H9 (cell line): Measurements from ENCODE around the gene HOXC6. TPM values are rescaled to one million over a fixed set of nuclear protein-coding genes. Genes with fewer than 3 reads are reported as not detected.

ENCODE experiments used
- DNase-seq: peaks from one replicate; pipeline ENCODE4 v3.0.0-alpha.2; 2017
- H2AFZ ChIP-seq: one replicate; pipeline ENCODE4 v1.6.1; 2013; ENCODE audit warnings: mild to moderate bottlenecking, low read length, control low read depth, moderate library complexity
- H2AK5ac ChIP-seq: 2 replicates; pipeline ENCODE4 v1.6.1; 2013; ENCODE audit warnings: low read length, control low read depth, mixed read lengths; ENCODE audit not compliant: insufficient read length
- H2BK120ac ChIP-seq: one replicate; pipeline ENCODE4 v1.6.1; 2013; ENCODE audit warnings: low read depth, mild to moderate bottlenecking, low read length, control low read depth, inconsistent platforms; ENCODE audit not compliant: poor library complexity, severe bottlenecking
- H2BK12ac ChIP-seq: 2 replicates; pipeline ENCODE4 v1.6.1; 2013; ENCODE audit warnings: low read length, control low read depth, mixed read lengths, low read depth; ENCODE audit not compliant: insufficient read length
- H2BK15ac ChIP-seq: 2 replicates; pipeline ENCODE4 v1.6.1; 2013; ENCODE audit warnings: low read depth, low read length, control low read depth
- H2BK20ac ChIP-seq: one replicate; pipeline ENCODE4 v1.6.1; 2013; ENCODE audit warnings: low read depth, mild to moderate bottlenecking, low read length, control low read depth, inconsistent platforms; ENCODE audit not compliant: poor library complexity, severe bottlenecking
- H2BK5ac ChIP-seq: 2 replicates; pipeline ENCODE4 v1.6.1; 2013; ENCODE audit warnings: low read length, control low read depth, mixed read lengths; ENCODE audit not compliant: insufficient read length
- H3K14ac ChIP-seq: 2 replicates; pipeline ENCODE4 v1.6.1; 2013; ENCODE audit warnings: low read length, control low read depth; ENCODE audit not compliant: insufficient read depth
- H3K18ac ChIP-seq: 2 replicates; pipeline ENCODE4 v1.6.1; 2013; ENCODE audit warnings: low read depth, mild to moderate bottlenecking, mixed read lengths, low read length, control low read depth; ENCODE audit not compliant: insufficient read length
- H3K23ac ChIP-seq: 2 replicates; pipeline ENCODE4 v1.6.1; 2013; ENCODE audit warnings: low read length, control low read depth, mixed read lengths, low read depth; ENCODE audit not compliant: insufficient read length
- H3K23me2 ChIP-seq: 2 replicates; pipeline ENCODE4 v1.6.1; 2013; ENCODE audit warnings: low read depth, mild to moderate bottlenecking, mixed read lengths, low read length, control low read depth; ENCODE audit not compliant: insufficient read length, poor library complexity, severe bottlenecking
- H3K27ac ChIP-seq: 2 replicates; pipeline ENCODE4 v1.5.1; 2013; ENCODE audit warnings: low read length, control low read depth, mixed read lengths, low read depth; ENCODE audit not compliant: insufficient read length
- H3K27me3 ChIP-seq: 2 replicates; pipeline ENCODE4 v1.6.1; 2013; ENCODE audit warnings: low read length, control low read depth, inconsistent platforms; ENCODE audit not compliant: insufficient read depth
- H3K4ac ChIP-seq: 2 replicates; pipeline ENCODE4 v1.6.1; 2013; ENCODE audit warnings: low read depth, mild to moderate bottlenecking, control low read depth, inconsistent platforms, low read length, moderate library complexity
- H3K4me1 ChIP-seq: 2 replicates; pipeline ENCODE4 v1.6.1; 2013; ENCODE audit warnings: low read length, control low read depth, inconsistent platforms; ENCODE audit not compliant: insufficient read depth
- H3K4me2 ChIP-seq: 2 replicates; pipeline ENCODE4 v1.6.1; 2013; ENCODE audit warnings: low read length, control low read depth, mixed read lengths; ENCODE audit not compliant: insufficient read length, insufficient read depth
- H3K56ac ChIP-seq: 2 replicates; pipeline ENCODE4 v1.6.1; 2013; ENCODE audit warnings: low read depth, mild to moderate bottlenecking, mixed read lengths, low read length, control low read depth; ENCODE audit not compliant: insufficient read length
- H3K79me1 ChIP-seq: 2 replicates; pipeline ENCODE4 v1.6.1; 2013; ENCODE audit warnings: low read depth, mild to moderate bottlenecking, moderate library complexity, low read length, control low read depth, inconsistent platforms; ENCODE audit not compliant: insufficient read depth, poor library complexity, severe bottlenecking
- H3K79me2 ChIP-seq: 2 replicates; pipeline ENCODE4 v1.6.1; 2013; ENCODE audit warnings: low read length, control low read depth, inconsistent platforms; ENCODE audit not compliant: insufficient read depth
- H3K9ac ChIP-seq: 2 replicates; pipeline ENCODE4 v1.6.1; 2013; ENCODE audit warnings: low read length, control low read depth, mixed read lengths; ENCODE audit not compliant: insufficient read length; ENCODE audit errors: extremely low read depth
- H3K9me3 ChIP-seq: one replicate; pipeline ENCODE4 v1.6.1; 2013; ENCODE audit warnings: low read depth, low read length, inconsistent platforms; ENCODE audit not compliant: control insufficient read depth
- H3T11ph ChIP-seq: one replicate; pipeline ENCODE4 v1.6.1; 2013; ENCODE audit warnings: mild to moderate bottlenecking, low read length, control low read depth, inconsistent platforms
- H4K20me1 ChIP-seq: one replicate; pipeline ENCODE4 v1.6.1; 2013; ENCODE audit not compliant: control insufficient read depth, insufficient read length, insufficient read depth
- H4K5ac ChIP-seq: 2 replicates; pipeline ENCODE4 v1.6.1; 2013; ENCODE audit warnings: low read depth, mild to moderate bottlenecking, mixed read lengths, low read length, control low read depth; ENCODE audit not compliant: insufficient read length
- H4K8ac ChIP-seq: replicated peaks from 2 replicates; pipeline ENCODE4 v1.6.1; 2013; ENCODE audit warnings: low read length, control low read depth, mixed read lengths, low read depth; ENCODE audit not compliant: insufficient read length
- H4K91ac ChIP-seq: 2 replicates; pipeline ENCODE4 v1.6.1; 2013; ENCODE audit warnings: low read depth, mild to moderate bottlenecking, moderate library complexity, mixed read lengths, low read length, control low read depth; ENCODE audit not compliant: insufficient read length
- H3K27ac Mint-ChIP-seq, 3 experiments: 2 replicates in 2 of 3; 3 replicates in 1 of 3; pipeline ENCODE4 v1.8.0; 2020 to 2021; ENCODE audit warnings: mixed read lengths in 3 of 3, mild to moderate bottlenecking in 1 of 3, moderate library complexity in 1 of 3
- H3K27me3 Mint-ChIP-seq: 2 replicates; pipeline ENCODE4 v1.8.0; 2021; ENCODE audit warnings: low read depth, mild to moderate bottlenecking, moderate library complexity, mixed read lengths
- H3K36me3 Mint-ChIP-seq, 3 experiments: 2 replicates in 2 of 3; 3 replicates in 1 of 3; pipeline ENCODE4 v1.8.0; 2020 to 2021; ENCODE audit warnings: low read depth in 3 of 3, mixed read lengths in 3 of 3; ENCODE audit not compliant: insufficient read depth in 1 of 3
- H3K4me1 Mint-ChIP-seq, 2 experiments: 2 replicates each; pipeline ENCODE4 v1.8.0; 2020; ENCODE audit warnings: mixed read lengths in 2 of 2
- H3K4me3 Mint-ChIP-seq, 2 experiments: 2 replicates in 1 of 2; 3 replicates in 1 of 2; pipeline ENCODE4 v1.8.0; 2020 to 2021; ENCODE audit warnings: mild to moderate bottlenecking in 2 of 2, mixed read lengths in 2 of 2, moderate library complexity in 1 of 2
- H3K9me3 Mint-ChIP-seq, 2 experiments: 2 replicates in 1 of 2; 3 replicates in 1 of 2; pipeline ENCODE4 v1.8.0; 2020; ENCODE audit warnings: mild to moderate bottlenecking in 2 of 2, mixed read lengths in 2 of 2, moderate library complexity in 1 of 2
- WGBS: extraction: QIAGEN DNeasy Blood & Tissue Kit; methylation state at CpG from one replicate; pipeline ENCODE4 v1.1.7; 2013; ENCODE audit warnings: missing lambda C conversion rate, low lambda C conversion rate, mixed read lengths; ENCODE audit not compliant: insufficient read length; ENCODE audit errors: extremely low coverage; 5-methylcytosine and 5-hydroxymethylcytosine counted together
- total RNA-seq: library from RNA; stranded (reverse); gene quantifications from 2 replicates; pipeline ENCODE4 v1.2.1, GENCODE V29; 2021
- TF ChIP-seq, protein P1 (sequence below): fragments of 200-600 bp; sonication (generic); conservative IDR thresholded peaks from 3 replicates; pipeline ENCODE4 v1.8.0; 2021; ENCODE audit warnings: antibody characterized with exemption, mild to moderate bottlenecking

HOXC6 gene
- total RNA-seq, 1 experiment from 2014 or later = not detected

GRCh38 chr12:54017878-54018467 lies 10.3 kb upstream of the HOXC6 start:
- H3K79me1 ChIP-seq = no peaks in the 10 kb centered on the region
- no peak overlapping the region for H3K14ac ChIP-seq
- H2AFZ ChIP-seq = no peak overlapping the region
- peak; percentile 93 for DNase-seq
- H3K23me2 ChIP-seq = peaks cover 10% of the 10 kb centered on the region
- Mint-ChIP-seq H3K27me3 (peaks cover 100% of the 10 kb centered on the region), H3K36me3 (no peaks in the 10 kb centered on the region), H3K4me1 (peaks cover 13 to 26% of the 10 kb centered on the region in 2 experiments), H3K4me3 (peak overlapping the region; percentile 38 to 77), H3K27ac (no peak overlapping the region), H3K9me3 (peaks cover 0 to 2% of the 10 kb centered on the region in 2 experiments; a peak in 2 of 5 replicates)
- no peak overlapping the region for H2BK5ac ChIP-seq
- H3T11ph ChIP-seq = no peak overlapping the region
- H2AK5ac ChIP-seq = no peak overlapping the region
- H4K8ac ChIP-seq = no peak overlapping the region
- peaks cover 93% of the 10 kb centered on the region for H3K27me3 ChIP-seq
- H4K20me1 ChIP-seq = no peaks in the 10 kb centered on the region
- no peaks in the 10 kb centered on the region for H3K9me3 ChIP-seq
- H3K4me1 ChIP-seq = no peaks in the 10 kb centered on the region
- H3K4ac ChIP-seq = no peak overlapping the region
- no peak overlapping the region for H2BK15ac ChIP-seq
- H4K5ac ChIP-seq = no peak overlapping the region
- no peak overlapping the region for H4K91ac ChIP-seq
- H3K23ac ChIP-seq = no peak overlapping the region
- H3K4me2 ChIP-seq = peak overlapping the region; percentile 77
- no CpG with 5 or more reads among the region's 34 CpGs for WGBS
- no peak overlapping the region for H2BK20ac ChIP-seq
- TF ChIP-seq, protein P1, sequence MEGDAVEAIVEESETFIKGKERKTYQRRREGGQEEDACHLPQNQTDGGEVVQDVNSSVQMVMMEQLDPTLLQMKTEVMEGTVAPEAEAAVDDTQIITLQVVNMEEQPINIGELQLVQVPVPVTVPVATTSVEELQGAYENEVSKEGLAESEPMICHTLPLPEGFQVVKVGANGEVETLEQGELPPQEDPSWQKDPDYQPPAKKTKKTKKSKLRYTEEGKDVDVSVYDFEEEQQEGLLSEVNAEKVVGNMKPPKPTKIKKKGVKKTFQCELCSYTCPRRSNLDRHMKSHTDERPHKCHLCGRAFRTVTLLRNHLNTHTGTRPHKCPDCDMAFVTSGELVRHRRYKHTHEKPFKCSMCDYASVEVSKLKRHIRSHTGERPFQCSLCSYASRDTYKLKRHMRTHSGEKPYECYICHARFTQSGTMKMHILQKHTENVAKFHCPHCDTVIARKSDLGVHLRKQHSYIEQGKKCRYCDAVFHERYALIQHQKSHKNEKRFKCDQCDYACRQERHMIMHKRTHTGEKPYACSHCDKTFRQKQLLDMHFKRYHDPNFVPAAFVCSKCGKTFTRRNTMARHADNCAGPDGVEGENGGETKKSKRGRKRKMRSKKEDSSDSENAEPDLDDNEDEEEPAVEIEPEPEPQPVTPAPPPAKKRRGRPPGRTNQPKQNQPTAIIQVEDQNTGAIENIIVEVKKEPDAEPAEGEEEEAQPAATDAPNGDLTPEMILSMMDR = no peak
- no peak overlapping the region for H3K9ac ChIP-seq
- H2BK120ac ChIP-seq = no peak overlapping the region
- no peak overlapping the region for H2BK12ac ChIP-seq
- no peaks in the 10 kb centered on the region for H3K79me2 ChIP-seq
- no peak overlapping the region for H3K56ac ChIP-seq
- no peak overlapping the region for H3K18ac ChIP-seq
- H3K27ac ChIP-seq = no peak overlapping the region
